Mucosa of descending colon (tissue), 3 donors: Measurements from ENCODE around the gene MT1A. TPM values are rescaled to one million over a fixed set of nuclear protein-coding genes. Genes with fewer than 3 reads are reported as not detected.

Experiments
- ATAC-seq: fragments of 200-7000 bp; cut with Tn5 transposase; one replicate; pipeline ENCODE4 v1.9.1; 2020; ENCODE audit warnings: mild to moderate bottlenecking, moderate library complexity
- DNase-seq, 3 donors: peaks; one replicate each; pipeline ENCODE4 v3.0.0-alpha.2; 2020
- H3K36me3 ChIP-seq: fragments of 200-600 bp; one replicate; pipeline ENCODE4 v1.8.0; 2021; ENCODE audit warnings: low read depth, mild to moderate bottlenecking
- H3K4me1 ChIP-seq: fragments of 200-600 bp; one replicate; pipeline ENCODE4 v1.8.0; 2021; ENCODE audit warnings: low read depth, mild to moderate bottlenecking
- H3K4me3 ChIP-seq: fragments of 200-600 bp; one replicate; pipeline ENCODE4 v1.8.0; 2021; ENCODE audit warnings: mild to moderate bottlenecking
- H3K9me3 ChIP-seq: fragments of 200-600 bp; one replicate; pipeline ENCODE4 v1.8.0; 2021; ENCODE audit warnings: mild to moderate bottlenecking
- CTCF ChIP-seq: fragments of 200-600 bp; IDR thresholded peaks from one replicate; pipeline ENCODE4 v1.8.0; 2022; ENCODE audit warnings: antibody characterized with exemption, mild to moderate bottlenecking
- intact Hi-C, 2 donors: fragments of 100-400 bp; cut with DNase I in 1 of 2; cut with micrococcal nuclease in 1 of 2; formaldehyde crosslinking; loops; one replicate each; pipeline versions ENCODE4 v1.11.0 to v1.11.1; 2022; cut with DNase I, micrococcal nuclease
- total RNA-seq, 3 donors: library from RNA; stranded (reverse); fragmentation: NEBNext Ultra II Directional in 2 of 3; extraction: Animal tissue kit (Norgen Biotek cat#: 25700) in 2 of 3; gene quantifications; one replicate each; pipeline versions ENCODE4 v1.2.1 to v1.2.4, GENCODE V29; 2021 to 2023
- donor health status: DM: no; HTN: no; CAD: no; lungs with moderate emphysema.
- donor health status: DM: no; HTN: no; CAD: no.
- donor health status: DM: no; HTN: yes; CAD: no.

MT1A gene
- total RNA-seq, 3 donors from 2014 or later = 4.5 to 9.7 (median 8.9) TPM

DNA sequence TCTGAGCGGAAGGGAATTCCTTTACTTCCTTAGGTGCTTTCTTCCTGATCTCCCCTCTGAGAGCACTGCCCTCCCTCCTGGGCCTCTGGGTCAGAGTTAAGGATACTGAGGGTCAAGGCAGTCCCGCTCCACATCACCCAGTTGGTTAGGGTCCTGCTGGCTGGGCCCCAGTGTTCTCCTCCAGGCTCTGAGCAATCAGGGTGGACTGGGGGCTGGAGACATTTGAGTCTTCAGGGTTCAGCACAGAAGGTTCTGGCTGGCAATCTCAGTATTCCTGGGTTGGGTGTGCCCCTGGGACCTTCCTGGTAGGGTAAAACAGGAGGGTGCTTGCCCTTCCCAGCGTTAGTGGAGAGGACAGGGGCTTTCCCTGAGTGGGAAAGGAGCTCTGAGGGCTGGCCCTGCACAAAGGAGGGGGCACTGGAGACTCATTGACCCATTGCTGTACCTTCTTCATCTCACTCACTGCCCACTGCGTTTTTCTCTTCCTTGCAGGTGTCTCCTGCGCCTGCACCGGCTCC, 5.6 kb upstream of the MT1A start:
- peak; percentile 60 for ATAC-seq
- Histone ChIP-seq H3K4me1 (peaks cover 19% of the 10 kb centered on the region), H3K9me3 (no peaks in the 10 kb centered on the region)

GRCh38 chr16:56633535-56633934, 4.9 kb upstream of the MT1A start:
- Histone ChIP-seq H3K9me3 (no peaks in the 10 kb centered on the region), H3K4me3 (no peak overlapping the region), H3K36me3 (no peaks in the 10 kb centered on the region), H3K4me1 (peaks cover 19% of the 10 kb centered on the region)
- intact Hi-C loops = no loop called here
- no peak for TF ChIP-seq CTCF
- no peak for DNase-seq
- no peak for ATAC-seq

More for the DNA sequence above, 5.6 kb upstream of the MT1A start:
- no peak for DNase-seq
- Histone ChIP-seq H3K4me3 (no peak overlapping the region), H3K36me3 (no peaks in the 10 kb centered on the region)
- TF ChIP-seq CTCF = no peak
- intact Hi-C loops = no loop called here

- intact Hi-C loops = no loop called here
- Histone ChIP-seq H3K4me1 (peaks cover 27% of the 10 kb centered on the region), H3K4me3 (no peak overlapping the region), H3K36me3 (no peaks in the 10 kb centered on the region), H3K9me3 (no peaks in the 10 kb centered on the region)
- ATAC-seq (no peak), DNase-seq (no peak)
- no peak for TF ChIP-seq CTCF
These were observed 3.6 kb upstream of the MT1A start for GRCh38 chr16:56634715-56635440.

- intact Hi-C loops = no loop called here
- DNase-seq (no peak), ATAC-seq (no peak)
- peaks cover 27% of the 10 kb centered on the region for H3K4me1 ChIP-seq
- H3K4me3 ChIP-seq = no peak overlapping the region
- H3K9me3 ChIP-seq = no peaks in the 10 kb centered on the region
- H3K36me3 ChIP-seq = no peaks in the 10 kb centered on the region
- no peak for TF ChIP-seq CTCF
These were observed 3.0 kb upstream of the MT1A start for GRCh38 chr16:56635441-56635967.

- Histone ChIP-seq H3K4me3 (no peak overlapping the region), H3K9me3 (no peaks in the 10 kb centered on the region), H3K36me3 (no peaks in the 10 kb centered on the region), H3K4me1 (peaks cover 27% of the 10 kb centered on the region)
- no peak for TF ChIP-seq CTCF
- DNase-seq = no peak
- intact Hi-C loops = no loop called here
- ATAC-seq = no peak
These were observed 1.7 kb upstream of the MT1A start for GRCh38 chr16:56636616-56637413.
